Astrocyte of the cerebellum (primary cell): ENCODE data around the gene TM4SF18.

Experiments
- DNase-seq: peaks from one replicate; pipeline ENCODE4 v3.0.0-alpha.2; 2011; ENCODE audit warnings: low read depth
- H3K4me3 ChIP-seq: 2 replicates; pipeline ENCODE4 v1.5.1; 2011; ENCODE audit warnings: mild to moderate bottlenecking, low read depth, low read length, moderate library complexity
- CTCF ChIP-seq: IDR thresholded peaks from 2 replicates; pipeline ENCODE4 v1.5.1; 2012; ENCODE audit warnings: low read length, low read depth, moderate library complexity, mild to moderate bottlenecking; ENCODE audit errors: missing control alignments
- in situ Hi-C: cut with HindIII; loops from 2 replicates; pipeline ENCODE4 v1.10.0; 2017; ENCODE audit warnings: low sequenced_read_pairs

Gene TM4SF18

DNA sequence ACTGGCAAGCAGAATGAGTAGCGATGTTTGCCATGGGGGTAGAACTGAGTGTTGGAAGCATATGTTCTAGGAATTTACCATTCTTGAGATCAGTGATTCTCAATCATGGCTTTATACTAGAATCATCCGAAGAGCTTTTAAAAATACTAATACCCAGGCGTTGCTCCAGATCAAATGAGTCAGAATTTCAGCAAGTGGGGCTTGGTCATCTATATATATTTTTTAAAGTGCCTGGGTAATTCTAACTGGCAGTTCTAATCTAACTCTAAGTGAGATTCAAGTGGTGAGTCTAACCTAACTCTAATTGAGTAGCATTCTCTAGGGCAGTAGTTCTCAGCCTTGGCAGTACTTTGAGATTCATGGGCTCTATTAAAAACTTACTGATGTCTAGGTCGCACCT lies 23.2 kb upstream of the TM4SF18 start:
- no peak for TF ChIP-seq CTCF
- no peak for DNase-seq
- H3K4me3 ChIP-seq: no peak overlapping the region
- in situ Hi-C loops: no loop called here

GRCh38 chr3:149356044-149356592 lies 22.7 kb upstream of the TM4SF18 start:
- no peak for TF ChIP-seq CTCF
- in situ Hi-C loops: no loop called here
- H3K4me3 ChIP-seq: no peak overlapping the region
- no peak for DNase-seq

DNA sequence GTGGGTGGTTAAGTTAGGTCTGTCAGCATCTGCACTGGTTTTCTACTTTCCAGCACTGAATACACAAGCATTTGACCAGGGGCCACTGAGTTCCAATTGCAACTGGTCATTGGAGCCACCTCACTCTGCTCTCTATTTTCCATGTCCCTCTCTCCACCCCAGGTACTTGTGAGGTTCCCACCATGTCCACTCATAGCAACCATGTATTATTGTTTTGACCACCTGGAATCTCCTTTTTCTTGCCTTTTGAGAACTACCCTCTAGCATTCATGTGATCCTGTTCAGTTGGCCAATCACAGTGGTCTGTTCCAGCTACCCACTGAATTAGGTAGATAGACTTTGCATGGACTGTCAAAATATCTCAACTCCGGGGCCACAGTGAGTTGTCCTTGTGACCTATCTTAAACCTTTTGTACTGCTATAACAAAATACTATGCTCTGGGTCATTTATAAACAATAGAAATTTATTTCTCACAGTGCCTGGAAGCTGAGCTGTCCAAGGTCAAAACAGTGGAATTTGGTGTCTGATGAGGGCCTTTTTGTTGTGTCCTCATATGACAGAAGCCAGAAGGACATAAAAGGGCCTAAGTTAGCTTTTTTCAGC lies 20.2 kb upstream of the TM4SF18 start:
- no peak for DNase-seq
- no peak overlapping the region for H3K4me3 ChIP-seq
- no peak for TF ChIP-seq CTCF
- in situ Hi-C loops: no loop called here

GRCh38 chr3:149352556-149352955 lies 19.1 kb upstream of the TM4SF18 start:
- in situ Hi-C loops: no loop called here
- TF ChIP-seq CTCF: peak; percentile 72
- no peak overlapping the region for H3K4me3 ChIP-seq
- DNase-seq: no peak

- in situ Hi-C loops: no loop called here
- no peak for DNase-seq
- H3K4me3 ChIP-seq: no peak overlapping the region
- no peak for TF ChIP-seq CTCF
Observed at GRCh38 chr3:149343951-149344350, 10.5 kb upstream of the TM4SF18 start.

- TF ChIP-seq CTCF: no peak
- in situ Hi-C loops: no loop called here
- DNase-seq: peak; percentile 79
- no peak overlapping the region for H3K4me3 ChIP-seq
Observed at GRCh38 chr3:149342413-149343380, 9.3 kb upstream of the TM4SF18 start.
